GM12878 (cell line): ENCODE measurements around the gene DIRAS3. TPM values are rescaled to one million over a fixed set of nuclear protein-coding genes. Genes with fewer than 3 reads are reported as not detected.
A peak's percentile ranks its signal among the peaks of the same experiment; 100 is the strongest.
"Not testable (repeated sequence)": the region's sequence is repeated elsewhere in the genome, so short reads cannot be mapped to it uniquely, and the experiment has no call there.

Source experiments
- ATAC-seq: fragments of 200-7000 bp; cut with Tn5 transposase; 3 replicates; pipeline ENCODE4 v1.9.1; 2020; ENCODE audit warnings: mild to moderate bottlenecking, moderate library complexity
- BruUV-seq: library from RNA; stranded (reverse); fragments of 400-500 nt; replicated peaks from 2 replicates; lab custom pipeline; 2021; lab: Mats Ljungman, UMichigan
- CTCF ChIA-PET: fragments of 300-600 bp; sonication (Branson Sonifier 250); formaldehyde crosslinking; extraction: SDS; loops from one replicate; lab custom pipeline; 2021; ENCODE audit warnings: inconsistent platforms; lab: Yijun Ruan, JAX
- POLR2A ChIA-PET: fragments of 350-600 bp; formaldehyde crosslinking; extraction: SDS; loops from one replicate; lab custom pipeline; 2021; ENCODE audit warnings: inconsistent platforms; lab: Charles Lee
- RAD21 ChIA-PET: fragments of 300-600 bp; sonication (Branson Sonifier 250); formaldehyde crosslinking; loops from one replicate; lab custom pipeline; 2023; ENCODE audit warnings: antibody characterized with exemption; ENCODE audit not compliant: unreplicated experiment; lab: Charles Lee
- SMC1A ChIA-PET: fragments of 300-600 bp; sonication (Branson Sonifier 250); formaldehyde crosslinking; loops from one replicate; lab custom pipeline; 2023; ENCODE audit not compliant: unreplicated experiment, uncharacterized antibody; lab: Charles Lee
- DNase-seq: peaks from one replicate; pipeline ENCODE4 v3.0.0-alpha.2; 2011; ENCODE audit warnings: low read depth, low spot score
- FAIRE-seq: peaks from 3 replicates; lab custom pipeline; 2011; peaks lifted over from hg19 to GRCh38; lab: Jason Lieb, UNC
- H2AFZ ChIP-seq: 2 replicates; pipeline ENCODE4 v1.6.0; 2011; ENCODE audit warnings: low read depth, low read length, control low read depth; ENCODE audit not compliant: control insufficient read depth
- H3K27ac ChIP-seq: 2 replicates; pipeline ENCODE4 v1.5.1; 2011; ENCODE audit warnings: control low read depth; ENCODE audit not compliant: control insufficient read depth, insufficient read depth
- H3K27me3 ChIP-seq, 2 experiments: replicated peaks in 1 of 2; 2 replicates each; pipeline versions ENCODE4 v1.6.0 to v1.6.1; 2011; ENCODE audit warnings: low read length in 1 of 2; ENCODE audit not compliant: control insufficient read depth in 2 of 2, insufficient read depth in 2 of 2
- H3K36me3 ChIP-seq, 2 experiments: 2 replicates each; pipeline ENCODE4 v1.5.1; 2011; ENCODE audit warnings: low read length in 1 of 2; ENCODE audit not compliant: control insufficient read depth in 2 of 2, insufficient read depth in 2 of 2
- H3K4me1 ChIP-seq: 2 replicates; pipeline ENCODE4 v1.6.1; 2011; ENCODE audit warnings: mild to moderate bottlenecking, low read length, moderate library complexity, mixed read lengths; ENCODE audit not compliant: control insufficient read depth, insufficient read depth
- H3K4me2 ChIP-seq: 2 replicates; pipeline ENCODE4 v1.6.0; 2011; ENCODE audit warnings: control low read depth; ENCODE audit not compliant: control insufficient read depth, insufficient read depth
- H3K4me3 ChIP-seq: fragments of 200-600 bp; sonication (generic); 2 replicates; pipeline ENCODE4 v1.5.1; 2016
- H3K79me2 ChIP-seq: 2 replicates; pipeline ENCODE4 v1.6.0; 2011; ENCODE audit warnings: low read length; ENCODE audit not compliant: control insufficient read depth, insufficient read depth
- H3K9ac ChIP-seq: 2 replicates; pipeline ENCODE4 v1.8.0; 2011; ENCODE audit warnings: low read length, control low read depth, mixed read lengths; ENCODE audit not compliant: control insufficient read depth, insufficient read depth
- H3K9me3 ChIP-seq: replicated peaks from 3 replicates; pipeline ENCODE4 v1.5.1; 2011; ENCODE audit warnings: mild to moderate bottlenecking, low read length; ENCODE audit not compliant: control insufficient read depth, insufficient read depth
- H4K20me1 ChIP-seq: 2 replicates; pipeline ENCODE4 v1.6.0; 2011; ENCODE audit not compliant: control insufficient read depth, insufficient read depth
- CHD2 ChIP-seq: IDR thresholded peaks from 2 replicates; pipeline ENCODE4 v1.6.1; 2011; ENCODE audit warnings: low read depth, low read length, improper control_type of control experiment, borderline replicate concordance
- CTCF ChIP-seq, 3 experiments: IDR thresholded peaks in 2 of 3; conservative IDR thresholded peaks in 1 of 3; 2 replicates each; pipeline ENCODE4 v1.5.1; 2011; ENCODE audit warnings: low read depth in 3 of 3, low read length in 3 of 3, mild to moderate bottlenecking in 3 of 3, control low read depth in 2 of 3, moderate library complexity in 2 of 3, inconsistent platforms in 1 of 3, mixed read lengths in 1 of 3; ENCODE audit not compliant: control insufficient read depth in 2 of 3, insufficient read depth in 1 of 3; ENCODE audit errors: extremely low read depth in 1 of 3
- E2F4 ChIP-seq: IDR thresholded peaks from 2 replicates; pipeline ENCODE4 v1.6.1; 2012; ENCODE audit warnings: low read depth, low read length, improper control_type of control experiment
- ESRRA ChIP-seq: IDR thresholded peaks from 2 replicates; pipeline ENCODE4 v1.6.1; 2012; ENCODE audit warnings: mild to moderate bottlenecking, low read length, improper control_type of control experiment
- HSF1 ChIP-seq: fragments of 150-350 bp; IDR thresholded peaks from 2 replicates; pipeline ENCODE4 v1.6.1; 2014; ENCODE audit warnings: mild to moderate bottlenecking, low read depth, low read length
- IKZF1 ChIP-seq: fragments of 450-650 bp; conservative IDR thresholded peaks from 2 replicates; pipeline ENCODE4 v1.6.1; 2017; ENCODE audit warnings: antibody characterized with exemption, mild to moderate bottlenecking
- KAT2A ChIP-seq: conservative IDR thresholded peaks from 2 replicates; pipeline ENCODE4 v1.6.1; 2011; ENCODE audit warnings: low read depth, low read length; ENCODE audit not compliant: control insufficient read depth
- NFYA ChIP-seq: IDR thresholded peaks from 2 replicates; pipeline ENCODE4 v1.6.1; 2011; ENCODE audit warnings: low read depth, mild to moderate bottlenecking, low read length, improper control_type of control experiment, borderline replicate concordance
- SRF ChIP-seq, 2 experiments: IDR thresholded peaks; 2 replicates each; pipeline ENCODE4 v1.6.1; 2011; ENCODE audit warnings: low read depth in 2 of 2, low read length in 2 of 2, mild to moderate bottlenecking in 1 of 2, moderate library complexity in 1 of 2
- YY1 ChIP-seq: IDR thresholded peaks from 2 replicates; pipeline ENCODE4 v1.6.1; 2011; ENCODE audit warnings: low read depth, mild to moderate bottlenecking, low read length
- ZNF274 ChIP-seq: IDR thresholded peaks from one replicate; pipeline ENCODE4 v1.8.0; 2011; ENCODE audit not compliant: insufficient read length, insufficient read depth
- ZSCAN29 ChIP-seq: fragments of 450-650 bp; IDR thresholded peaks from 2 replicates; pipeline ENCODE4 v1.6.1; 2017; ENCODE audit warnings: mild to moderate bottlenecking, moderate library complexity
- WGBS: methylation state at CpG from one replicate; pipeline ENCODE4 v1.1.6; 2016; ENCODE audit warnings: low lambda C conversion rate; ENCODE audit not compliant: insufficient replicate concordance, insufficient coverage; ENCODE audit errors: missing lambda C conversion rate; 5-methylcytosine and 5-hydroxymethylcytosine counted together
- in situ Hi-C: fragments of 300-500 bp; cut with MboI; formaldehyde crosslinking; loops from 9 replicates; pipeline ENCODE4 v1.14.3; 2018; ENCODE audit warnings: mixed read lengths
- intact Hi-C: fragments of 100-400 bp; cut with micrococcal nuclease; formaldehyde crosslinking; loops from one replicate; pipeline ENCODE4 v1.14.2; 2022; ENCODE audit not compliant: unreplicated experiment
- polyA plus RNA-seq, 11 experiments: library from polyadenylated mRNA; depleted of rRNA in 4 of 11; unstranded in 6 of 11; stranded (reverse) in 5 of 11; fragments of >200 nt; fragmentation: Nextera tagmentation in 4 of 11; fragmentation: Illumina TruSeq in 1 of 11; extraction: Ambion mirVana in 4 of 11; extraction: Trizol in 1 of 11; gene quantifications; 1 replicate in 1 of 11; 2 replicates in 10 of 11; pipeline versions ENCODE4 v1.2.1 to v1.2.3, GENCODE V29; 2011 to 2016; ENCODE audit warnings: inconsistent platforms in 2 of 11, missing spikeins in 2 of 11, low read depth in 1 of 11
- total RNA-seq, 4 experiments: library from RNA; depleted of rRNA in 3 of 4; stranded (reverse); fragments of >200 nt in 3 of 4; fragmentation: Illumina TruSeq in 1 of 4; extraction: Trizol in 1 of 4; gene quantifications; 2 replicates each; pipeline versions ENCODE4 v1.2.1 to v1.2.3, GENCODE V29; 2013 to 2021

Gene DIRAS3
- total and polyA plus RNA-seq, 10 of the 15 experiments (the other 5 are each of a cell fraction or from before 2014, with no cell fraction given), result not detected

GRCh38 chr1:68058053-68058452 lies 7.6 kb upstream of the DIRAS3 start:
- 0 out of 3 replicates have a peak, but pooled peaks have one; percentile 36 for ATAC-seq
- H3K27me3 ChIP-seq, BruUV-seq, in situ Hi-C loops, H3K36me3 ChIP-seq, FAIRE-seq, H3K4me1 ChIP-seq, H4K20me1 ChIP-seq, H3K9me3 ChIP-seq, H3K4me2 ChIP-seq, H3K9ac ChIP-seq, H3K27ac ChIP-seq, H3K79me2 ChIP-seq, POLR2A ChIA-PET, H3K4me3 ChIP-seq, DNase-seq, H2AFZ ChIP-seq: not testable (repeated sequence)
- intact Hi-C loops, result loop anchor here (5.0 kb wide), 1 partner anchor 291 kb away; no protein-coding TSS in a partner anchor
- RAD21 ChIA-PET, result interaction anchor here (1.4 kb wide), 1 partner anchor 291 kb away, joined by 8 read pairs; no protein-coding TSS in a partner anchor
- 36% methylated on average over 6 of the region's 6 CpGs for WGBS
- SMC1A ChIA-PET, result interaction anchor here (0.7 kb wide), 1 partner anchor 40 kb away, joined by 3 read pairs; no protein-coding TSS in a partner anchor
- CTCF ChIA-PET, result interaction anchor here (1.2 to 2.2 kb wide), 4 partner anchors 206 to 453 kb away, joined by 3 to 9 read pairs (median 4); no protein-coding TSS in a partner anchor
- peak in 1 of 3 experiments; percentile 7; a peak in 1 of 6 replicates for TF ChIP-seq CTCF (IDR thresholded peaks at IDR 0.05 in 2 of 3, conservative IDR thresholded peaks at IDR 0.05 in 1 of 3; ENCODE audit: control insufficient read depth in 2 of 3, extremely low read depth in 1 of 3, insufficient read depth in 1 of 3, low read depth in 3 of 3, low read length in 3 of 3)

GRCh38 chr1:68057564-68057963 lies 7.1 kb upstream of the DIRAS3 start:
- intact Hi-C loops (loop anchor here (5.0 kb wide), 1 partner anchor 290 kb away; no protein-coding TSS in a partner anchor), in situ Hi-C loops (no loop called here)
- ChIA-PET RAD21 (interaction anchor here (1.4 kb wide), 1 partner anchor 291 kb away, joined by 8 read pairs; no protein-coding TSS in a partner anchor), SMC1A (interaction anchor here (0.7 kb wide), 1 partner anchor 39 kb away, joined by 3 read pairs; no protein-coding TSS in a partner anchor), POLR2A (no interaction called here), CTCF (interaction anchor here (1.2 to 2.2 kb wide), 4 partner anchors 206 to 453 kb away, joined by 3 to 9 read pairs (median 4); no protein-coding TSS in a partner anchor)
- no peaks in the 10 kb centered on the region for H3K79me2 ChIP-seq
- no peaks in the 10 kb centered on the region for H3K9me3 ChIP-seq
- 29% methylated on average over 3 of the region's 3 CpGs for WGBS
- H4K20me1 ChIP-seq, result no peaks in the 10 kb centered on the region
- no peaks in the 10 kb centered on the region for H3K36me3 ChIP-seq
- no TSS peak for BruUV-seq
- H3K27ac ChIP-seq, result no peak overlapping the region
- no peak overlapping the region for H2AFZ ChIP-seq
- DNase-seq, result no peak
- ATAC-seq, result peak; percentile 74
- H3K27me3 ChIP-seq, result no peaks in the 10 kb centered on the region
- H3K9ac ChIP-seq, result no peak overlapping the region
- no peaks in the 10 kb centered on the region for H3K4me1 ChIP-seq
- no peak overlapping the region for H3K4me3 ChIP-seq
- no peak for FAIRE-seq
- H3K4me2 ChIP-seq, result no peak overlapping the region
- no peak for TF ChIP-seq ESRRA
- TF ChIP-seq NFYA, result no peak
- TF ChIP-seq KAT2A, result no peak
- TF ChIP-seq CHD2, result no peak
- no peak for TF ChIP-seq SRF (IDR thresholded peaks at IDR 0.05; ENCODE audit: low read depth in 2 of 2, low read length in 2 of 2)
- no peak for TF ChIP-seq E2F4
- TF ChIP-seq ZSCAN29, result no peak
- TF ChIP-seq ZNF274, result no peak
- no peak for TF ChIP-seq YY1
- TF ChIP-seq HSF1, result no peak
- TF ChIP-seq IKZF1, result no peak
